GM12878 (cell line): ENCODE data around the gene TMEM18. TPM values are rescaled to one million over a fixed set of nuclear protein-coding genes. Genes with fewer than 3 reads are reported as not detected.

ENCODE experiments used
- ATAC-seq: fragments of 200-7000 bp; cut with Tn5 transposase; 3 replicates; pipeline ENCODE4 v1.9.1; 2020; ENCODE audit warnings: mild to moderate bottlenecking, moderate library complexity
- BruUV-seq: library from RNA; stranded (reverse); fragments of 400-500 nt; replicated peaks from 2 replicates; lab custom pipeline; 2021; lab: Mats Ljungman, UMichigan
- CTCF ChIA-PET: fragments of 300-600 bp; sonication (Branson Sonifier 250); formaldehyde crosslinking; extraction: SDS; loops from one replicate; lab custom pipeline; 2021; ENCODE audit warnings: inconsistent platforms; lab: Yijun Ruan, JAX
- POLR2A ChIA-PET: fragments of 350-600 bp; formaldehyde crosslinking; extraction: SDS; loops from one replicate; lab custom pipeline; 2021; ENCODE audit warnings: inconsistent platforms; lab: Charles Lee
- RAD21 ChIA-PET: fragments of 300-600 bp; sonication (Branson Sonifier 250); formaldehyde crosslinking; loops from one replicate; lab custom pipeline; 2023; ENCODE audit warnings: antibody characterized with exemption; ENCODE audit not compliant: unreplicated experiment; lab: Charles Lee
- SMC1A ChIA-PET: fragments of 300-600 bp; sonication (Branson Sonifier 250); formaldehyde crosslinking; loops from one replicate; lab custom pipeline; 2023; ENCODE audit not compliant: unreplicated experiment, uncharacterized antibody; lab: Charles Lee
- DNase-seq: peaks from one replicate; pipeline ENCODE4 v3.0.0-alpha.2; 2011; ENCODE audit warnings: low read depth, low spot score
- FAIRE-seq: peaks from 3 replicates; lab custom pipeline; 2011; peaks lifted over from hg19 to GRCh38; lab: Jason Lieb, UNC
- H2AFZ ChIP-seq: 2 replicates; pipeline ENCODE4 v1.6.0; 2011; ENCODE audit warnings: low read depth, low read length, control low read depth; ENCODE audit not compliant: control insufficient read depth
- H3K27ac ChIP-seq: 2 replicates; pipeline ENCODE4 v1.5.1; 2011; ENCODE audit warnings: control low read depth; ENCODE audit not compliant: control insufficient read depth, insufficient read depth
- H3K27me3 ChIP-seq, 2 experiments: replicated peaks in 1 of 2; 2 replicates each; pipeline versions ENCODE4 v1.6.0 to v1.6.1; 2011; ENCODE audit warnings: low read length in 1 of 2; ENCODE audit not compliant: control insufficient read depth in 2 of 2, insufficient read depth in 2 of 2
- H3K36me3 ChIP-seq, 2 experiments: 2 replicates each; pipeline ENCODE4 v1.5.1; 2011; ENCODE audit warnings: low read length in 1 of 2; ENCODE audit not compliant: control insufficient read depth in 2 of 2, insufficient read depth in 2 of 2
- H3K4me1 ChIP-seq: 2 replicates; pipeline ENCODE4 v1.6.1; 2011; ENCODE audit warnings: mild to moderate bottlenecking, low read length, moderate library complexity, mixed read lengths; ENCODE audit not compliant: control insufficient read depth, insufficient read depth
- H3K4me2 ChIP-seq: 2 replicates; pipeline ENCODE4 v1.6.0; 2011; ENCODE audit warnings: control low read depth; ENCODE audit not compliant: control insufficient read depth, insufficient read depth
- H3K4me3 ChIP-seq: fragments of 200-600 bp; sonication (generic); 2 replicates; pipeline ENCODE4 v1.5.1; 2016
- H3K79me2 ChIP-seq: 2 replicates; pipeline ENCODE4 v1.6.0; 2011; ENCODE audit warnings: low read length; ENCODE audit not compliant: control insufficient read depth, insufficient read depth
- H3K9ac ChIP-seq: 2 replicates; pipeline ENCODE4 v1.8.0; 2011; ENCODE audit warnings: low read length, control low read depth, mixed read lengths; ENCODE audit not compliant: control insufficient read depth, insufficient read depth
- H3K9me3 ChIP-seq: replicated peaks from 3 replicates; pipeline ENCODE4 v1.5.1; 2011; ENCODE audit warnings: mild to moderate bottlenecking, low read length; ENCODE audit not compliant: control insufficient read depth, insufficient read depth
- H4K20me1 ChIP-seq: 2 replicates; pipeline ENCODE4 v1.6.0; 2011; ENCODE audit not compliant: control insufficient read depth, insufficient read depth
- HDGF ChIP-seq: fragments of 450-650 bp; IDR thresholded peaks from 2 replicates; pipeline ENCODE4 v1.6.1; 2016; ENCODE audit warnings: antibody characterized with exemption
- MXI1 ChIP-seq: fragments of 150-350 bp; IDR thresholded peaks from 2 replicates; pipeline ENCODE4 v1.6.1; 2011; ENCODE audit warnings: low read depth, mild to moderate bottlenecking, inconsistent platforms, low read length, improper control_type of control experiment
- MYC ChIP-seq: IDR thresholded peaks from 2 replicates; pipeline ENCODE4 v1.6.1; 2011; ENCODE audit warnings: mild to moderate bottlenecking, low read length, moderate library complexity, inconsistent platforms; ENCODE audit not compliant: insufficient read depth, insufficient replicate concordance, insufficient read length, severe bottlenecking
- NFIC ChIP-seq: IDR thresholded peaks from 2 replicates; pipeline ENCODE4 v1.6.1; 2012; ENCODE audit warnings: low read depth, mild to moderate bottlenecking, inconsistent platforms, low read length, moderate library complexity
- PAX5 ChIP-seq: IDR thresholded peaks from 2 replicates; pipeline ENCODE4 v1.6.1; 2011; ENCODE audit warnings: low read depth, low read length, borderline replicate concordance
- RCOR1 ChIP-seq: conservative IDR thresholded peaks from 2 replicates; pipeline ENCODE4 v1.6.1; 2012; ENCODE audit warnings: low read depth, low read length, improper control_type of control experiment
- SREBF1 ChIP-seq: IDR thresholded peaks from 2 replicates; pipeline ENCODE4 v1.6.1; 2012; ENCODE audit warnings: mild to moderate bottlenecking, low read length
- SUPT20H ChIP-seq: IDR thresholded peaks from 2 replicates; pipeline ENCODE4 v1.6.1; 2011; ENCODE audit warnings: low read depth, mild to moderate bottlenecking, low read length, moderate library complexity, borderline replicate concordance; ENCODE audit not compliant: control insufficient read depth
- TARDBP ChIP-seq: IDR thresholded peaks from 2 replicates; pipeline ENCODE4 v1.6.1; 2016; ENCODE audit warnings: borderline replicate concordance
- WGBS: methylation state at CpG from one replicate; pipeline ENCODE4 v1.1.6; 2016; ENCODE audit warnings: low lambda C conversion rate; ENCODE audit not compliant: insufficient replicate concordance, insufficient coverage; ENCODE audit errors: missing lambda C conversion rate; 5-methylcytosine and 5-hydroxymethylcytosine counted together
- in situ Hi-C: fragments of 300-500 bp; cut with MboI; formaldehyde crosslinking; loops from 9 replicates; pipeline ENCODE4 v1.14.3; 2018; ENCODE audit warnings: mixed read lengths
- intact Hi-C: fragments of 100-400 bp; cut with micrococcal nuclease; formaldehyde crosslinking; loops from one replicate; pipeline ENCODE4 v1.14.2; 2022; ENCODE audit not compliant: unreplicated experiment
- polyA plus RNA-seq, 11 experiments: library from polyadenylated mRNA; depleted of rRNA in 4 of 11; unstranded in 6 of 11; stranded (reverse) in 5 of 11; fragments of >200 nt; fragmentation: Nextera tagmentation in 4 of 11; fragmentation: Illumina TruSeq in 1 of 11; extraction: Ambion mirVana in 4 of 11; extraction: Trizol in 1 of 11; gene quantifications; 1 replicate in 1 of 11; 2 replicates in 10 of 11; pipeline versions ENCODE4 v1.2.1 to v1.2.3, GENCODE V29; 2011 to 2016; ENCODE audit warnings: inconsistent platforms in 2 of 11, missing spikeins in 2 of 11, low read depth in 1 of 11
- total RNA-seq, 4 experiments: library from RNA; depleted of rRNA in 3 of 4; stranded (reverse); fragments of >200 nt in 3 of 4; fragmentation: Illumina TruSeq in 1 of 4; extraction: Trizol in 1 of 4; gene quantifications; 2 replicates each; pipeline versions ENCODE4 v1.2.1 to v1.2.3, GENCODE V29; 2013 to 2021

TMEM18 gene
- total and polyA plus RNA-seq, 10 of the 15 experiments (the other 5 are each of a cell fraction or from before 2014, with no cell fraction given): 11.2 to 56.3 (median 26.0) TPM

- Histone ChIP-seq H3K27ac (no peak overlapping the region), H3K4me1 (no peaks in the 10 kb centered on the region), H3K9me3 (no peaks in the 10 kb centered on the region), H3K4me3 (no peak overlapping the region), H2AFZ (no peak overlapping the region), H3K9ac (no peak overlapping the region), H3K4me2 (no peak overlapping the region), H3K79me2 (no peaks in the 10 kb centered on the region), H3K36me3 (no peaks in the 10 kb centered on the region), H4K20me1 (no peaks in the 10 kb centered on the region), H3K27me3 (no peaks in the 10 kb centered on the region)
- POLR2A ChIA-PET: no interaction called here
- no peak for DNase-seq
- intact Hi-C loops: no loop called here
- no peak for ATAC-seq
- RAD21 ChIA-PET: no interaction called here
- TF ChIP-seq MYC (no peak), TARDBP (no peak), SUPT20H (no peak), MXI1 (no peak)
- CTCF ChIA-PET: no interaction called here
- no peak for FAIRE-seq
- in situ Hi-C loops: no loop called here
- no TSS peak for BruUV-seq
- 56% methylated on average over 6 of the region's 6 CpGs for WGBS
- SMC1A ChIA-PET: no interaction called here
These were observed 58.7 kb downstream of the TMEM18 start for GRCh38 chr2:618422-618990.

- Histone ChIP-seq H3K79me2 (no peaks in the 10 kb centered on the region), H3K36me3 (no peaks in the 10 kb centered on the region), H3K9ac (no peak overlapping the region), H3K27me3 (no peaks in the 10 kb centered on the region), H3K4me3 (no peak overlapping the region), H2AFZ (no peak overlapping the region), H4K20me1 (no peaks in the 10 kb centered on the region), H3K27ac (no peak overlapping the region), H3K4me2 (no peak overlapping the region), H3K4me1 (no peaks in the 10 kb centered on the region), H3K9me3 (no peaks in the 10 kb centered on the region)
- in situ Hi-C loops: no loop called here
- 7% methylated on average over 3 of the region's 3 CpGs for WGBS
- CTCF ChIA-PET: no interaction called here
- BruUV-seq: no TSS peak
- RAD21 ChIA-PET: no interaction called here
- SMC1A ChIA-PET: no interaction called here
- no peak for TF ChIP-seq PAX5
- TF ChIP-seq SREBF1: no peak
- TF ChIP-seq HDGF: no peak
- TF ChIP-seq NFIC: no peak
- no peak for TF ChIP-seq RCOR1
- DNase-seq (no peak), FAIRE-seq (no peak), ATAC-seq (no peak)
- intact Hi-C loops: no loop called here
- POLR2A ChIA-PET: no interaction called here
These were observed 59.2 kb downstream of the TMEM18 start for GRCh38 chr2:618005-618404.
